Measurements from ENCODE around the gene ETV4.
A peak's percentile ranks its signal among the peaks of the same experiment; 100 is the strongest.
"Not testable (repeated sequence)": the region's sequence is repeated elsewhere in the genome, so short reads cannot be mapped to it uniquely, and the experiment has no call there.

The ETV4 gene

DNA sequence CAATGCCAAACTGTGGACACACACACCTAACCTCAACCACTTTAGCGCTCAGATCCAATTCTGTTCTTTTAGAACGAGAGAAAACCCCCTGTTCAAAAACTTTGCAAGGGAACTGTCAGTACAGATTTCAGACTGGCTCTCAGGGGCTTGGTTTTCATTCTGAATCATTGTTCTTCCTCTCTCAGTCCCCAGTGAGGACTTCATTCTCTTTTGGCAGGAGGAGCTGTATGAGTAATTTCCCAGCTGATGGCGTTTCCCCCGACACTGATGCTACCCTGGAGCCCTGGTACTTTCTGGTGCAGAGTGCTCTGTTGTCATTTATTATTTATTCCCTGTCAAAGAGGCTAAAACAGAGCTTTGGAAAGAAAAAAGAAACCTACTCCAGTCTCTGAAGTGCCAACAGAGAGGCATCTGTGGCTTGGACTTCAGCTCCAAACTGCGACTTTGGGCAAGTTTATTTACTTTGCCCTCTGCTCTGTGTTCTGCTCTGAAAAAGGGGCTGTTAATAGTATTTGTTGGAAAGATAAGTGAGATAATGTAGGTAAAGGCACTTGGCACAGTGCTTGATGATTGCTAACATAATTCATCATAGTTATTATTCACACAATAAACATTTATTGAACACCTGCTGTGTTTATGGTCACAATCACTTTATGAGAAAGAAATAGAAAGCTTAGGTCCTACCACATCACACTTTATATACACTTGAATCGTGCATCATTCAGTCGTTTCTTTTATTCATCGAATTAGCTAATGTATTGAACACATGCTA is 28.3 kb downstream of the ETV4 start:
- DNase-seq (ENCODE audit: low read depth in 1 of 2, low spot score in 1 of 2), result no peak

DNA sequence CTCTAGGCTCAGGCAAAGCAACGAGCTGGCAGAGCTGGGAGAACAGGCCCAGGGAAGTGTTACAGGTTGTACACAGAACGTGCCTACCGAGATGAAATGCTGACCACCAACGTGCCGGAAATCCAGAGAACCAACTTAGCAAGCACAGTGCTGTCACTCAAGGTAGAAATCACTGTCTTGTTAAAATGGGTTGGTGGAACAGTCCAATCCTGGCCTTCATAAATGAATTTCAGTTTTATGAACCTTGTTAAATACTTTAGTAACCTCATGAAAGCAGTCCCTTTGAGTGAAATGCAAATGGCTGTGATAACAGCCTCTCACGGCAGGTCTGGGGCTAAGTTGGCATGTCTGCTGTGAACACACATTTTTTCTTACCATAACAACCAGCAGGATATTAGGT is 29.0 kb downstream of the ETV4 start:
- no peak for DNase-seq (ENCODE audit: low read depth in 1 of 2, low spot score in 1 of 2)

- no peak for DNase-seq (ENCODE audit: low read depth in 1 of 2, low spot score in 1 of 2)
Observed at GRCh38 chr17:43515656-43516055, 30.5 kb downstream of the ETV4 start.

- DNase-seq (ENCODE audit: low read depth in 1 of 2, low spot score in 1 of 2), result not testable (repeated sequence)
Observed at GRCh38 chr17:43511199-43511598, 34.9 kb downstream of the ETV4 start.

DNA sequence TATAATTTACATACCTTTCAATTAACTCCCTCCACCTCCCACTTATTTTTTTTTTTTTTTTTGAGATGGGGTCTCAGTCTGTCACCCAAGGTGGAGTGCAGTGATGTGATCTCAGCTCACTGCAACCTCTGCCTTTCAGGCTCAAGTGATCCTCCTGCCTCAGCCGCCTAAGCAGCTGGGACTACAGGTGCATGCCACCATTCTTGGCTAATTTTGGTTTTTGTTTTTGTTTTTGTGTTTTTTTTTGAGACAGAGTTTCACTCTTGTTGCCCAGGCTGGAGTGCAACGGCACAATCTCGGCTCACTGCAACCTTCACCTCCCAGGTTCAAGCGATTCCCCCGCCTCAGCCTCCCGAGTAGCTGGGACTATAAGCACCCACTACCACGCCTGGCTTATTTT is 36.7 kb downstream of the ETV4 start:
- not testable (repeated sequence) for DNase-seq (ENCODE audit: low read depth in 1 of 2, low spot score in 1 of 2)

DNA sequence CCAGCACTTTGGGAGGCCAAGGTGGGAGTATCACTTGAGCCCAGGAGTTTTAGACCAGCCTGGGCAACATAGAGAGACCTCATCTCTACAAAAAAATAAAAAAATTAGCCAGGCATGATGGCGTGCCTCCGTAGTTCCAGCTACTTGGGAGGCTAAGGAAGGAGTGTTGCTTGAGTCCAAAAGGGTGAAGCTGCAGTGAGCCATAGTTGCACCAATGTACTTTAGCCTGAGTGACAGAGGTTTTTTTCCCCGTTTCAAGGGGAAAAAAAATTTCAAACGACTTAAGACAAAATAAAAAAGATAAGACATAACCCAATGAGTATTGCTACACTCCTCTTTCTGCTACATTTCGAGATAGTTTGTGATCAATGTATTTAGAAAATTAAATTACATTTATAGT is 55.5 kb downstream of the ETV4 start:
- DNase-seq (ENCODE audit: low read depth in 1 of 2, low spot score in 1 of 2), result no peak

DNA sequence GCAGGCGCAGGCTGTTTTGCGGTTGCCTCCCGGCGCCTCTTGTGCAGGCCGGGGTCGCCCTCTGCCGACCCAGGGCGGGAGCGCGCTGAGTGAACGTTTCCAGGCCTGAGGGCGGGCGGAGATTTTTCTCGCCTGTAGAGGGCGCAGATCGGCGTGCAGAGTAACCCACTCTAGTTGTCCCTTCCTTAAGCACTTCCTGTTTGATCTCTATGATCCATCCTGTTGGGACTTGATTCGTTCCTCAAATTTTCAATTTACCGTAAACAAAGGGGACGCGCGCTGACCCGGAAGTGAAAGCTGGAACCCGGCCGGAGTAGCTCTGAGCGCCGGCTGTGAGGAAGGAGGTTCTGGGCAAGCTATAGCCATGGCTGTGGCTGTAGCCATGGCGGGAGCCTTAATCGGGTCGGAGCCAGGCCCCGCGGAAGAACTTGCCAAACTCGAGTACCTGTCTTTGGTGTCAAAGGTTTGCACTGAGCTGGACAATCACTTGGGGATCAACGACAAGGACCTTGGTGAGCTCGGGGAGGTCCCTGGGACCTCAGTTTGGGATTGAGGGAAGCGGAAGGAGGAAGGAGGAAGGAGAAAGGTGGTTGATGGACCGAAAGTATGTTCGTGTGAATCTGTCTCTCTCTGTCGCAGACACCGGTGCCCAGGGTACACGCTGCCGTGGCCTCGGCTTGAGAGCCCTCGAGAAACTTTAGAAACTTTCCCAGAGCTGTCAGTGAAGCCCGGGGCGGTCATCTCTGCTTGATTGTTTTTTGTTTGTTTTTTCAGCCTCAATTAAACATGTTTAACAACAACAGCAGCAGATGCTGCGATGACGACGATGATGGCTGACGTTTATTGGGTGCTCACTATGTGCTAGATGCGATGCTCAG is 62.2 kb downstream of the ETV4 start, which contains the start of gene DHX8:
Gene DHX8 (plus strand): TSS at position 302 of the 878 bp plus-strand sequence. CDS start 63 bp downstream, at position 365.
- peak; percentile 97 to 98 for DNase-seq (ENCODE audit: low read depth in 1 of 2, low spot score in 1 of 2)

DNA sequence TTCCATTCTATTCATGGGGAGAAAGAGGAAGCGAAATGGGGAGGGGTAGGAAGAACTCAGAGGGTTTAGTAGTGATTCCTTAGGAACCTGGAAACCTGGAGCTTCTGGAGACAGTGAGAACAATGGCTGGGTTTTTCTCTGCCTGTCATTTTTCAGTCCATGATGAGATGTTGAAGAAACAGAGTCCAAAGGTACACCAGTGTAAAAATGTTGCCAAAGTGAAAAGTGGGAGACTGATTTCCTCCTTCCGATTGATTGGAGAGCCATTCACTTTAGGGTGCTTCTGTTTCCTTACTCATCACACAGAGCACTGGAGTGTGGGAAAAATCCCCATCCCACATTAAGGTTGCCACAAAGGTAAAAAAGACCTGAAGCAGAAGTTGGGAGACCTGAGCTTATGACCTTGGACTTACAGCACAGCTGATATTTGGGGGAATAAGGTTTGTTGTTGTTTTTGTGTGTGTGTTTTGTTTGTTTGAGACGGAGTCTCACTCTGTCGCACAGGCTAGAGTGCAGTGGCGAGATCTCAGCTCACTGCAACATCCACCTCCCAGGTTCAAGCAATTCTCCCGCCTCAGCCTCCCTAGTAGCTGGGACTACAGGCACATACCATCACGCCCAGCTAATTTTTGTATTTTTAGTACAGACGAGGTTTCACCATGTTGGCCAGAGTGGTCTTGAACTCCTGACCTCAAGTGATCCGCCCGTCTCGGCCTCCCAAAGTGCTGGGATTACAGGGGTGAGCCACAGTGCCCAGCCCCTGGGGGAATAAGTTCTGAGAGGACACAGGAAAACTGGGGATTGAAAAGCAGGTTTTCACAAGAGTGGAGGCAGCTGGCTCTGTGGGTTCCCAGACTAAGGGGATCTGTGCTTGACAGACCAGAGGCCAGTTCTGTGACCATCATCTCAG is 63.8 kb downstream of the ETV4 start:
- DNase-seq (ENCODE audit: low read depth in 1 of 2, low spot score in 1 of 2), result no peak

DNA sequence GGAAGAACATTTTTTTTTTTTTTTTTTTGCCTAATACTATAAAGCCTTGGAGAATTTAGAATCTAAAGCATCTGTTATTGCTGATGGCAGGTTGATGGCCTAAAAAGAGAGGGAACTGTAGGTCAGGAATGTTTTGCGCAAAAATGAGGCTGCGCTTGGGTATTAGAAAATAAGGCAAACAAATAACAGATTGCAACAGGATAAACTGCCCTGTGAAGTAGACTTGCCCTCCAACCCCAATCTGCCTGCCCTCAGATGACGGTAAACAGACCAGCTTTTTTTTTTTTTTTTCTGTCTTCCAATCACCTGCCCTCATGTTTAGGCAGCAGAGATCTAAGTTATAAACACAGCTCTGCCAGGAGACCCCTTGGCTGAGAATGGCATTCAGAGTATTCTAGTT is 66.2 kb downstream of the ETV4 start:
- no peak for DNase-seq (ENCODE audit: low read depth in 1 of 2, low spot score in 1 of 2)

Data from stimulated activated CD4-positive, alpha-beta T cell treated with anti-CD3 and anti-CD28 coated beads, Interleukin-15, amount 100 ng/mL, for 1 hour (primary cell).